HL-60 (cell line): Measurements from ENCODE around the gene CUL4A.

Experiments used
- GABPA ChIP-seq: IDR thresholded peaks from 2 replicates; pipeline ENCODE4 v1.6.1; 2012; ENCODE audit warnings: low read depth
- POLR2AphosphoS5 ChIP-seq: IDR thresholded peaks from 2 replicates; pipeline ENCODE4 v1.6.1; 2012; ENCODE audit warnings: low read depth
- SPI1 ChIP-seq: IDR thresholded peaks from 2 replicates; pipeline ENCODE4 v1.6.1; 2012; ENCODE audit warnings: low read depth, mild to moderate bottlenecking, borderline replicate concordance
- TF ChIP-seq, protein P1 (sequence below): IDR thresholded peaks from one replicate; pipeline ENCODE4 v1.5.1; 2011; ENCODE audit warnings: low read length, control low read depth, inconsistent platforms; ENCODE audit not compliant: insufficient read depth
- TF ChIP-seq, protein P2 (sequence below): IDR thresholded peaks from 2 replicates; pipeline ENCODE4 v1.6.1; 2012; ENCODE audit warnings: low read depth; ENCODE audit not compliant: insufficient replicate concordance

DNA sequence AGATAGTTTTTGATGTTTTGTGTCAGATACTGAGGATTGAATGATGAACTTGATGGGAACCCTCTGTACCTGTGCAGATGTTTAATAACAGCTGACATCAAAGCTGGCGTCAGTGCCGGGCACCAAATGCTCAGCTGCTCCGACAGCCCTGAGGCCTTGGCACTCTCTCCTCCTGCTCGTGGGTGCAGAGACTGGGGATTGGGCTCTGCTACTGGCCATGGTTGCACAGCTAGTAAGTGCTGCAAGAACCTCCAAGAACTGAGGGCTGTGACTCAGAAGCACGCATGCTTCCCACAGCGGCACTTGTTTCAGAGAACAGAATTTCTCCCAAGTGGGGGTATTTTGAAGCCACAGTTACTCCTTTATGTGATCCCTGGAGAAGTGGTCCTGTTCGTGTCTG lies 93.6 kb downstream of the CUL4A start:
- TF ChIP-seq, protein P1, sequence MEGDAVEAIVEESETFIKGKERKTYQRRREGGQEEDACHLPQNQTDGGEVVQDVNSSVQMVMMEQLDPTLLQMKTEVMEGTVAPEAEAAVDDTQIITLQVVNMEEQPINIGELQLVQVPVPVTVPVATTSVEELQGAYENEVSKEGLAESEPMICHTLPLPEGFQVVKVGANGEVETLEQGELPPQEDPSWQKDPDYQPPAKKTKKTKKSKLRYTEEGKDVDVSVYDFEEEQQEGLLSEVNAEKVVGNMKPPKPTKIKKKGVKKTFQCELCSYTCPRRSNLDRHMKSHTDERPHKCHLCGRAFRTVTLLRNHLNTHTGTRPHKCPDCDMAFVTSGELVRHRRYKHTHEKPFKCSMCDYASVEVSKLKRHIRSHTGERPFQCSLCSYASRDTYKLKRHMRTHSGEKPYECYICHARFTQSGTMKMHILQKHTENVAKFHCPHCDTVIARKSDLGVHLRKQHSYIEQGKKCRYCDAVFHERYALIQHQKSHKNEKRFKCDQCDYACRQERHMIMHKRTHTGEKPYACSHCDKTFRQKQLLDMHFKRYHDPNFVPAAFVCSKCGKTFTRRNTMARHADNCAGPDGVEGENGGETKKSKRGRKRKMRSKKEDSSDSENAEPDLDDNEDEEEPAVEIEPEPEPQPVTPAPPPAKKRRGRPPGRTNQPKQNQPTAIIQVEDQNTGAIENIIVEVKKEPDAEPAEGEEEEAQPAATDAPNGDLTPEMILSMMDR, result no peak
- TF ChIP-seq, protein P2, sequence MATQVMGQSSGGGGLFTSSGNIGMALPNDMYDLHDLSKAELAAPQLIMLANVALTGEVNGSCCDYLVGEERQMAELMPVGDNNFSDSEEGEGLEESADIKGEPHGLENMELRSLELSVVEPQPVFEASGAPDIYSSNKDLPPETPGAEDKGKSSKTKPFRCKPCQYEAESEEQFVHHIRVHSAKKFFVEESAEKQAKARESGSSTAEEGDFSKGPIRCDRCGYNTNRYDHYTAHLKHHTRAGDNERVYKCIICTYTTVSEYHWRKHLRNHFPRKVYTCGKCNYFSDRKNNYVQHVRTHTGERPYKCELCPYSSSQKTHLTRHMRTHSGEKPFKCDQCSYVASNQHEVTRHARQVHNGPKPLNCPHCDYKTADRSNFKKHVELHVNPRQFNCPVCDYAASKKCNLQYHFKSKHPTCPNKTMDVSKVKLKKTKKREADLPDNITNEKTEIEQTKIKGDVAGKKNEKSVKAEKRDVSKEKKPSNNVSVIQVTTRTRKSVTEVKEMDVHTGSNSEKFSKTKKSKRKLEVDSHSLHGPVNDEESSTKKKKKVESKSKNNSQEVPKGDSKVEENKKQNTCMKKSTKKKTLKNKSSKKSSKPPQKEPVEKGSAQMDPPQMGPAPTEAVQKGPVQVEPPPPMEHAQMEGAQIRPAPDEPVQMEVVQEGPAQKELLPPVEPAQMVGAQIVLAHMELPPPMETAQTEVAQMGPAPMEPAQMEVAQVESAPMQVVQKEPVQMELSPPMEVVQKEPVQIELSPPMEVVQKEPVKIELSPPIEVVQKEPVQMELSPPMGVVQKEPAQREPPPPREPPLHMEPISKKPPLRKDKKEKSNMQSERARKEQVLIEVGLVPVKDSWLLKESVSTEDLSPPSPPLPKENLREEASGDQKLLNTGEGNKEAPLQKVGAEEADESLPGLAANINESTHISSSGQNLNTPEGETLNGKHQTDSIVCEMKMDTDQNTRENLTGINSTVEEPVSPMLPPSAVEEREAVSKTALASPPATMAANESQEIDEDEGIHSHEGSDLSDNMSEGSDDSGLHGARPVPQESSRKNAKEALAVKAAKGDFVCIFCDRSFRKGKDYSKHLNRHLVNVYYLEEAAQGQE, result no peak
- TF ChIP-seq SPI1, result no peak
- TF ChIP-seq GABPA, result no peak
- TF ChIP-seq POLR2AphosphoS5, result no peak
